DMS 273 treated with DMSO at 0.1 percent for 48 hours (cell line): Measurements from ENCODE around the gene CHRNA4.

ENCODE experiments used
- DNase-seq: peaks from one replicate; lab custom pipeline; 2025; lab: John Stamatoyannopoulos, UW

Gene CHRNA4

DNA sequence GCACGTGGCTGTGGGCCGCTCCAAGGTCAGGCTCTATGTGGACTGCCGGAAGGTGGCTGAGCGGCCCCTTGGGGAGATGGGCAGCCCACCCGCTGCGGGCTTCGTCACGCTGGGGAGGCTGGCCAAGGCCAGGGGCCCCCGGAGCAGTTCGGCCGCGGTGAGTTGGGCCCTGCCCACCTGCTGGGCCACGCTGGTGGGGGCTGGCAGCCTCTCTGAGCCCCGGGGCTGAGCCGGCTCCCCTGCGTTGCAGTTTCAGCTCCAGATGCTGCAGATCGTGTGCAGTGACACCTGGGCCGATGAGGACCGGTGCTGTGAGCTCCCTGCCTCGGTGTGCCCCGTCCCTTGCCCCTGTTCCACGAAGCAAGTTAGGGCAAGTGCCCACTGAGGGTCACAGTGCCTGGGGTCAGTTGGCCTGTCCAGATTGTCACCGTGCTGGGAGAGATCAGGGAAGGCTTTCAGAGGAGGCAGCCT is 41.1 kb downstream of the CHRNA4 start:
- DNase-seq, result no peak

DNA sequence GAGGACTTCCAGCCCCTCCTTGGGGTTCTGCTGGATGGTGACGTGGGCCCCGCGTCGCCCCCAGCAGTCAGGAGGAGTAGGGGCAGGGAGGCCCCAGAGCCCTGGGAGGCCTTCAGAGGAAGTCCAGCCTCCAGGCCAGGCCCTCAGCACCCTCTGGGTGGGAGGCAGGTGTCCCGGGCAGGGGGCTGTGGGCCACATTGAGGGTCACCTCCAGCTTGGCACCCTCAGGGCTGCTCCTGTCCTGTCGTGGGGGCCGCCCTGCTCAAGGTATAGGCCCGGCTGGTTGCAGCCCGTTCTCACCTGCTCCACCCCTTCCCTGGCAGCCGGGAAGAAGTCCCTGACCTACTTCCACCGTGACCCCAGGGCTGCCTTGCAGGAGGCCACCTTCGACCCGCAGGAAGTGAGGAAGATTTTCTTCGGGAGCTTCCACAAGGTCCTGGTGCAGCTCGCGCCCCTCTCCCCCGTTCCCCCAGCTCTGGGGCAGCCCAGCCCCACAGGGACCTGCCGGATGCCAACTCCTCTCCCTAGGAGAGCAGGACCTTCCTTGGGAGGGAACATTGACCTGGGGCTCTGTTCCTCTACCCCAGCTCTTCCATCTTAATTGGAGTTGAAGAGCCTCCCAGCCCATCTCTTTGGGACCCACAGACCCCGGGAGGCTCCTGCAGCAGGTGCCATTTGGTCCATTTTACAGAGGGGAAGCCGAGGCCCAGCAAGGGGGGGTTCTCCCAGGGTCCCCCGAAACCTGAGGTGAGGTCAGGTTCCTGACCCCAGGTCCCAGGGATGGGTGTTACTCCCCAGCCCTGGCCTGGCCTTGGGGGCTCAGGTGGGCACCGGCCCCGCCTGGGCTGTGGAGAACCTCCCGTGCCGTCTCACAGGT is 41.7 kb downstream of the CHRNA4 start:
- DNase-seq, result no peak

DNA sequence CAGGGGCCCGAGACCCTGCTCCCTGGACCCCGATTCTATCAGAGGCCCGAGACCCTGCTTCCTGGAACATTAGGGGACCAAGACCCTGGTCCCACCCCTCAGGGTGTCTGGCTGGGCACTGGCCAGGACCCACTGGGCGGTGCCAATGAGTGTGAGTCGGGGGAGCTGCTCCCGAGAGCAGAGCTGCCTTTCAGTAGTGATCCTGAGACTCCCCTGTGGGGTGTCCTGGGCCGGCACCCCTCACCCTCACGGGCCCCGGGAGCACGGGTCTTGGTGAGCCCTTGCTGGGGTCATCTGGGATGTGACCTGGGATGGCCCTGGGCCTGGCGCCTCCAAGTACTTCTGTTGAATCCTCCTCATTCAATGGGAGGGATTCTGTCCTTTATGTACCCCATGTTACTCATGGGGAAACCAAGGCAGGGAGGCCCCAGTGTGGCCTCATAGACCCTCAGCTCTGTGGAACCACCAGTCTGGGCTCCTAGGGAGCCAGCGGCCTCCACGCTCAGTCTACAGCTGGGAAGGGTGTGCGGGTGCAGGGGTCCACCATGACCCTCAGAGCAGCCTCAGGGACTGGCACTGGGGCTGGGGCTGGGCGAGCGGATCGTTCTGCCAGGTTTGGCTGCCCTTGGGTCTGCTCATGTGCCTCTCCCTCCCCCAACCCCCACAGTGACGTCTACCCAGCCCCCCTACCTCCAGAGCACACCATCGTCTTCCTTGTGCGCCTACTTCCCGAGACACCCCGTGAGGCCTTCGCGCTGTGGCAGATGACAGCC is 42.6 kb downstream of the CHRNA4 start:
- no peak for DNase-seq

DNA sequence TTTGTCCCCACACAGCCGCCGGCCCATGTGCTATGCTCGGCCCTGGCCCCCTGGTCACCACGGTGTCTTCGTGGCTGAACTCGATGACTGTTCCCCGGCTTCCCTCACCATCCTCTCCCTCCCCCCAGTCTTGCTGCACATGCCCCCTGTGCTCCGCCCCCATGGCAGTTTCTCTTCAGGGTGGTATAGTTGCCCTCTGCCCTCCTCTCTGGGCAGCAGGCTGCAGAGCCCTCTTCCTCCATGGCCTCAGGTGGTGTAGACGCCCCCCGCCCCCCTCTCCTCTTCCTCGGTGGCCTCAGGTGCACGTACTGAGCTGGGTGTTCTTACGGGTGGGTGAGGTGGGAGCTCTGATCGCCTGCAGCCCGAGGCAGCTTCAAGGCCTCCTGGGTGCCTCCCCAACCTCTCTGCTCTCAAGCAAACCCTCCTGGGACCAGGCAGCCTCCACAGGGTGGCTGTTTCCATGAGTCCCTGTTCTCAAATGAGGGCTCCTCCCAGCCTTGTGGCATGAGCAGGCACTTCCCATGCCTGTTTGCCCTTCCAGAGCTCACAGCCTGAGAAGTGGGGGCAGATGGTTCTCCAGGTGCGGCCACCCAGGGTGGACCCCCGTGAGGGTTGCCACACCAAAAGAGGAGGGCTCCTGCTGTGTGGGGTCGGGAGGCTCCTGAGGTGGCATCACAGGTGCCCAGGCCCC is 43.4 kb downstream of the CHRNA4 start:
- DNase-seq, result no peak

DNA sequence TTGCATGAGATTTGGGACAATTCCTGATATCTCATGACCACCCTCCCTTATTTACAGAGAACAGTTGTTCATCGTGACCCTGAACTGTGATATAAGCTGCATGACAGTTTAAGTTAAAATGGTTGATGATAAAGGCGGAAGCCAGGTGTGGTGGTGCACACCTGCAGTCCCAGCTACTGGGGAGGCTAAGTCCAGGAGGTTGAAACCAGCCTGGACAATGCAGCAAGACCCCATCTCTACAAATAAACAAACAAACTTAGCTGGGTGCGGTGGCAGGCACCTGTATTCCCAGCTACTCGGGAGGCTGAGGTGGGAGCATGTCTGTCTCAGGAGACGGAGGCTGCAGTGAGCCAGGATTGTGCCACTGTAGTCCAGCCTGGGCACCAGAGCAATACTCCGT is 44.1 kb downstream of the CHRNA4 start:
- no peak for DNase-seq

DNA sequence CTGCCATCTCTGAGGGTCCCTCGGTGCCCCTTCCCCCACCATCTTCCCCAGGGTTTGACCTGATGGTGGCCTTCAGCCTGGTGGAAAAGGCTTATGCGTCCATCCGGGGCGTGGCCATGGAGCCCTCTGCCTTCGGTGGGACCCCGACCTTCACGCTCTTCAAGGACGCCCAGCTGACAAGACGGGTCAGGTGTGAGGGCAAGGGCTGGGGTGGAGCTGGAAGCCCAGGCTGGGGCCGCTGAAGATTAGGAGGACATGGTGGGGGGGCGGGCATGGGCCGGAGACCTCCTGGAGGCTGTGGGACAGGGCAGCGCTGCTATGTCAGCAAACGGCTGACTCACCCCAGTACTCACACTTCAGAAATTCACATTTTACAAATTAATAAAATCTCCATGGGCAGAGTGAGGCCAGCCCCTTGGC is 44.6 kb downstream of the CHRNA4 start:
- DNase-seq, result no peak

DNA sequence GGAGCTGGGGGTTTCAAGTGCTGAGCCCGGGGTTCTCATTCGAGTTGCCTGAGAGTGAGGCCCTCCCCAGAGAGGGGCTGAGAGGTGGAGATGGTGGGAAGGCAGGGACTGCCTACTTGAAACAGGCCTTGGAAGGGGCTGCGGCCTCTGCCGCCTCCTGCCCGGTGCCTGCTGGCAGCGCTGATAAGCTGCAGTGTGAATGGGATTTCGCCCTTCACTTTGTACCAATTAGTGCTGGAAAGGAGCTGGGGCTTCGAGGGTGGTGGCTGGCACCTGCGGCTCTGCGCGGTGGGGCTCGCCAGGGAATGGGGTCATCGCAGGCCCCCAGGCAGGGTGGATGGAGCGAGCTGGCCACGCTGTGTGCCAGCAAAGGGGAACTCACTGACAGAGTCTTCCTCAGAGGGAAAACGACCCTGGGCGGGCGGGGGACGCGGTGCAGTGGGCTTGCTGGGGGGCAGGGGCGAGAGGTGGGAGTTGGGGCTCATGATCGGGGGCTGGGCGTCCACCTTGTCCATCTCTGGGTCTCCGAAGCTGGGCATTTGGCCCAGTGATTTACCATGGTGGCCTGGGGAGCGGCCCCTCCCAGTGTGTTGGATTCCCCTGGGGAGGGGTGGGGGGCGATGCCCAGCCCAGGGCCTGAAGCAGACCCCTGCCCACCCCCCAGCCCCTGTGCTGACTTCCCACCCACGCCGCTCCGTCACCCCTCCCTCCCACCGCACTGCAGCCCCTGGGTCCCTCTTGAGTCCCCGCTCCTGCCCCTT is 45.2 kb downstream of the CHRNA4 start:
- DNase-seq, result no peak

DNA sequence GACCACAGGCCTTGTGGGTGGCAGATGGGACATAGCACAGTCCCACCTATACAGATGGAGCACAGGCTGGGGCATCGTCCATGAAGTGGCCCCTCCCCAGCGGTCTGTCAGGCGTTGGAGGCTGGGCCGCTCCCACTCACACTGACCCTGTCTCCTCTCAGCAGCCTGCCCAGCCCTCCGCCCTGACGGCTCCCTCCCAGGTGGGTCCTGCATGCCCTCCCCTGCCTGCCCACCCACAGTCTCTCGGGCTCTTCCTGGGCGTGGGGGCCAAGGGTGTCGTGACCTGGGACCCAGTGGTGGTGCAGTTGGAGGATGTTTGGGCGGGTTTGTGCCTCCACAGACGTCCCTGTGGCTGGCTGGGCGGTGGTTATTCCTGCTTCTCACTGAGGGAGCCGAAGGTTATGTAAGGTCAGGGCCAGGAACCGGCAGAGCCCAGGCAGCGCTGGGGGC is 45.9 kb downstream of the CHRNA4 start:
- DNase-seq, result no peak

DNA sequence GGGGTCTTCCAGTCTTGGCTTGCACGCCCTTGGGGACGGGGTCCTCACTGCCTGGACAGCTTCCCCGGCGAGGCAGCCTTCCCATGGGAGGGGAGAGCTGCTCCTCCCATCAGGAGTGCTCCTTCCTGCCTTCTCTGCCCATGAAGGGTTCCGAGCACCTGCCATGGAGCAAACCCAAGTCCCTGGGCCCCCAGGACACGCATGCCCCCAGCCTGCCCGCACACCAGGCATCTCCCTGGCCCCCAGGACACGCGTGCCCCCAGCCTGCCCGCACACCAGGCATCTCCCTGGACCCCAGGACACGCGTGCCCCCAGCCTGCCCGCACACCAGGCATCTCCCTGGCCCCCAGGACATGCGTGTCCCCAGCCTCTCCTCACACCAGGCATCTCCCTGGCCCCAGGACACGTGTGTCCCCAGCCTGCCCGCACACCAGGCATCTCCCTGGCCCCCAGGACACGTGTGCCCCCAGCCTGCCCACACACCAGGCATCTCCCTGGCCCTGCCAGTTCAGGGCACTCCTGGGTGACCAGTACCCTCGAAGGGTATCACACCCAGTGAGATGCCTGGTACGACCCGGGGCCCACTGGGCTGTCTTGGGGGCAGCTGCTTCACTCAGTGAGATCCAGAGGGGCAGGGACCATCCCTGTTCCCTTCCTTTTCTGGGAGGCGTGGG is 46.4 kb downstream of the CHRNA4 start:
- DNase-seq, result no peak

DNA sequence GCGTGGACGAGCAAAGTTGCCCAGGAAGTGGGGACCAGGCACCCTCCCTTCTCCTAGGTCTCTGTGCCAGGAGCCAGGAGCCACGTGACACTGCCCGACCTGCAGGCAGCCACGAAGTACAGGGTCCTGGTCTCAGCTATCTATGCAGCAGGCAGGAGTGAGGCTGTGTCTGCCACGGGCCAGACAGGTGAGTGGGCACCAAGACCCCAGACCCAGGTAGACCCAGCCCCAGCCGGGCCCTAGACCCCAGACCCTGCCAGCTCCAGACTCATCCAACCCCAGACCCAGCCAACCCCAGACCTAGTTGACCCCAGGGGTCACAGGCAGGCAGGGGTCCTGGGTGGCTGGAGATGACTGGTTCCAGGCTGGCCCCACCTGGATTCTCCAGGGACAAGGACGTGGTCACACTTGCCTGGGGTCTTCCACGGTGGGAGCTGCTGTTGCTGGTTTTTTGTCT is 47.1 kb downstream of the CHRNA4 start:
- no peak for DNase-seq

DNA sequence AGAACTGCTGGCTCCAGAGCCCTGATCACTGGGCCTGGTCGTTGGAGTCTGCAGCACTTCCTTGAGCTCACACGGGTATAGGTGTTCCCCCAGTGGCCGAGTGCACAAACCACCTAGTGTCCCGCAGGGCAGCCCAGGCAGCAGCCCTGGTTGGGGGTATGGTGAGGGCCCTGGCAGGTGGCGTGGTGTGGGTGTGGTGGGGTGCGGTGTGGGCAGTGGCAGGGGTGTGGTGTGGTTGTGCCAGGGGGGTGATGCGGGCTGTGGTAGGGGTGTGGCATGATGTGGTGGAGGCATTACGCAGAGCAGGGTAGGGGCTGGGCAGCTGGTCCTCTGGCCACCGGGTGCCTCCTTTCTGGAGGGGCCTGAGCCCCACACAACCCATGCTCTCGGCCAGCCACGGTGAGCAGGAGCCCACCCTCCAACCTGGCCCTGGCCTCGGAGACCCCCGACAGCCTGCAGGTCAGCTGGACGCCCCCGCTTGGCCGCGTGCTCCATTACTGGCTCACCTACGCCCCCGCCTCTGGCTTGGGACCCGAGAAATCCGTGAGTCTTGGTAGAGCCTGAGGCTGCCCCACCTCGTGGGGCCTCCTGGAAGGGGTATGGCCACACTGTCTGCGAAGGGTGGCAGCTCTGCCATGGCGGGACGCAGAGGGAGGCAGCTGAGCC is 47.7 kb downstream of the CHRNA4 start:
- no peak for DNase-seq

DNA sequence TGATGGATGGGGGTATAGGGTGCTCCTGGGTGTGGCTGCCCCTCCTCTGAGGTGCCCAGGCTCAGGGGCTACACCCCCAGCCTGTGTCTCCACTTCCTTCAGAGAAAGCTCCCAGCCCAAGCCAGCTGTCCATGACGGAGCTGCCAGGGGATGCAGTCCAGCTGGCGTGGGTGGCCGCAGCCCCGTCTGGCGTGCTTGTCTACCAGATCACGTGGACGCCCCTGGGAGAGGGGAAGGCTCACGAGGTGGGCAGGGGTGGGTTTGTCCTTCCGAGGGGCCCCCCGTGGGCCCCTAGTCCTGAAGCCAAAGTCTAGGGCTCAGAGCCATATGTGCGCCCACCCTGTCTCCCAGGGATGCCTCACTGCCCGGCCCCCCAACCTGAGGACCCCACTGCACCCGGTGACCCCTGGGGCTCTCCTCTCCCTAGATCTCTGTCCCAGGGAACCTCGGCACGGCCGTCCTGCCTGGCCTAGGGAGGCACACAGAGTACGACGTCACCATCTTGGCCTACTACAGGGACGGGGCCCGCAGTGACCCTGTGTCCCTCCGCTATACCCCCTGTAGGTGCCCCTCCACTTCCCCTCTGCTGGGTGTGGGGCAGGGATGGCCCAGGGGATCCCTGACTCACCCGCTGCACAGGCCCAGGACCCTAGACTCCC is 48.3 kb downstream of the CHRNA4 start:
- no peak for DNase-seq

DNA sequence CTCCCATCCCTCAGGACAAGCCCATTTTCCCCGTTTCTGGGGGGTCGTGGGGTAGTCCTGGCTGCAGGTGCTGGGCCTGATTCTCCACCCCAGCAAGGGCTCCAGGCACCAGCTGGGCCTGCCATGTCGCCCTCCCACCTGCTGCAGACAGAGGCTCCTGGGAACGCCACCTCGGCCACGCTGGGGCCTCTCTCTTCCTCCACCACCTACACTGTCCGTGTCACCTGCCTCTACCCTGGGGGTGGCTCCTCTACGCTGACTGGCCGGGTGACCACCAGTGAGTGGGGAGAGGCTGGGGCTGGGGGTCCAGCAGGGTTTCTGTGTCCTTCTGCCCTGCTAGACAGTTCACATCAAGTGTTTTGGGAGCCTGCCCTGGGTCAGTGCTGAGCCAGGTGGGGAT is 48.9 kb downstream of the CHRNA4 start:
- no peak for DNase-seq

DNA sequence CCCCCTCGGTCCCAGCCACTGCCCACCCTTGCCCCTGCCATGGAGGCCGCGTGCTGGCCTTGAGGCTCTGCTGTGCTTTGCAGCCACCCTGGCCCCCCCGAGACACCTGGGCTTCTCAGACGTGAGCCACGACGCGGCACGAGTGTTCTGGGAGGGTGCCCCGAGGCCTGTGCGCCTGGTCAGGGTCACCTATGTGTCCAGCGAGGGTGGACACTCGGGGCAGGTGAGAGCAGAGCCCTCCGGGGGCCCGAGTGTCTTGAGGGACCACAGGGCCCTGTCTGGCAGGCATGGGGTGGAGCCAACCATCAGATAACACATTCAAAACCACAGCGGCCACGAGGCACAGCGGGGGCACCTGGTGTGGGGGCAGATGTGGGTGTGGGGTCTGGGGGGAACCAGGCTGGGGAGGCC is 49.3 kb downstream of the CHRNA4 start:
- no peak for DNase-seq

DNA sequence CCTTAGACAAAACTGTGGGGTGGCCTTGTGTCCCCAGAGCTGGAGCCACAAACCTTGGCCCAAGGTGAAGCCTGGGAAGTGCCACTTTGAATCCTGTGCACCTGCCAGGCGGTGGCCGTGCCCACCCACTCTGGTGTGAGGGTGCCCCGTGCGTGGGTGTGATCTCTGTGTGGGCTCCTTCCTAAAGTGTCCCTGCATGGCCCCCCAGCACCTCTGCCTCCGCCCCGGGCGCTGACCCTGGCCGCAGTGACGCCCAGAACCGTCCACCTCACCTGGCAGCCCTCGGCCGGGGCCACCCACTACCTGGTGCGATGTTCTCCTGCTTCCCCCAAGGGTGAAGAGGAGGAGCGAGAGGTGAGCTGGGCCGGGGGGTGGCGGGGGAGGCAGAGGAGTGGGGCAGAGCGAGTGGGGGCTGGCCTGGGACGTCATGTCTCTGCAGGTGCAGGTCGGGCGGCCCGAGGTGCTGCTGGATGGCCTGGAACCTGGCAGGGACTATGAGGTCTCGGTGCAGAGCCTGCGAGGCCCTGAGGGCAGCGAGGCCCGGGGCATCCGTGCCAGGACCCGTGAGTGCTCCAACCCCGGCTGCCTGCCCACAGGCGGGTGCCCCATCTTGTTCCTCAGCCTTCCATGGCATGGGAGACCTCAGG is 49.8 kb downstream of the CHRNA4 start:
- DNase-seq, result no peak

DNA sequence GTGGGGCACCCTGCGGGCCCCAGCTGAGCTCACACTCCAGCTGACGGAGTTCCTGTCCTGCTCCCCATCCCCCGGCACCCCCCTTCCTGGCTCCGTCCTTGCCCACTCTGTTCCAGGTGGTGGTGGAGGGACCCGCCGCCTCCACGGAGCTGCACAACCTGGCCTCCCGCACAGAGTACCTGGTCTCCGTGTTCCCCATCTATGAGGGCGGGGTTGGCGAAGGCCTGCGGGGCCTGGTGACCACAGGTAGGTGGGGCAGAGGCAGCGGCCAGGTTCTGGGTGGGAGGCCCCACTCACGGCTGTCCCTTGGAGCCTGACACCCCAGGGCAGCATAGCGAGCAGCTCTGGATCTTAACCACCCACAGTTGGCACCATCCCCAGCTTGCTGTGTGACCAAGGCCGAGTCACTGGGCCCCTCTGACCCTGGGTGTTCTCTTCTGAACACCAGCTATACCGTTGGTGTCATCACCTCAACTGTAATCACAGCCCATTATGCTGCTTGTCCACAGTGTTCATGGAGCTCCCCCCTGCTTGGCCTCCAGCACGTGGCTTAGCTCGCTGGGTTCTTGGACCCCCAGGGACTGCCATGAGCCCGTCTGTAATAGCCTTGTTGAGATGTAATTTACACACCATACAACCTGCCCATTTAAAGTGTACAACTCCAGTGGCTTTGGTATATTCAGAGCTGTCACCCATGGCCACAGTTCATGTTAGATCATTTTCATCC is 50.7 kb downstream of the CHRNA4 start:
- no peak for DNase-seq

DNA sequence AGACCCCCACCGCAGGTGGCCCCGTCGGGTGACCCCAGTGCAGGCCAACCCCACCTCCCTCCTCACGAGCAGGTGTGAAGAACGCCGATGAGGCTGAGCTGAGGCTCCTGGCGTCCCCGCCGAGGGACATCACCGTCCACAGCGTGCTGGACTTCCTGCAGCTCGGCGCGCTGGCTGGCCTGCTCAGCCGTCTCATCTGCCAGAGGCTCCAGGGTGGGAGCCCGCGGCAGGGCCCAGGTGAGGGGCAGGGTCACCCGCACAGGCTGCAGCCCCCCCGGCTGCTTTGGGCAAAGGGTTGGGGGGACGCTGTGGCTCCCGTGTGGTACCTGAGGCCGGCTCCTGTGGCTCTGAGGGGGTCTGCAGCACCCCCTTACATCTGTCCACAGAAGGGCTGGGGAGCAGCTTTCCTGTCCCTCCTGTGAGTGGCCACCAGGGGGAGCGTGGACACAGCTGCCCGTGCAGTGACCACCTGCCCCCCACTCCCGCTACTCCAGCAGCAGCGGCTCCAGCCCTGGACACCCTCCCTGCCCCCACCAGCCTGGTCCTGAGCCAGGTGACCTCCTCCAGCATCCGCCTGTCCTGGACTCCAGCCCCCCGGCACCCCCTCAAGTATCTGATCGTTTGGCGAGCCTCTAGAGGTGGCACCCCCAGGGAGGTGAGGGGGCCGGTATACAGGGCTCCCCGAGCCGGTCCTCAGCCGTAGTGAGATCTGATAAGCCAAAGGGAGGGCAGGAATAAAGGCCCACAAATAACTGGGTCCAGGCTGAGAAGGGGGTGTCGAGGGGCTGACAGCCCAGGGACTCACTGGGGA is 51.7 kb downstream of the CHRNA4 start:
- no peak for DNase-seq
